Adipose tissue (tissue), 3 donors: Measurements from ENCODE around the gene GRIA1. TPM values are rescaled to one million over a fixed set of nuclear protein-coding genes. Genes with fewer than 3 reads are reported as not detected.

Source experiments
- H3K27ac ChIP-seq: one replicate; pipeline ENCODE4 v1.5.1; 2013; ENCODE audit warnings: low read depth, low read length
- WGBS, 3 donors: extraction: QIAGEN DNeasy Blood & Tissue Kit; methylation state at CpG; one replicate each; pipeline ENCODE4 v1.1.7; 2013; 5-methylcytosine and 5-hydroxymethylcytosine counted together
- polyA plus RNA-seq, 3 donors: library from polyadenylated mRNA; stranded (reverse); fragments of 200-250 nt; gene quantifications; one replicate each; pipeline ENCODE4 v1.2.3, GENCODE V29; 2013
- donor health status: healthy with polysubstance abuse.
- donor health status: Bipolar disorder and iron deficiency.
- donor health status: healthy.

Gene GRIA1
- polyA plus RNA-seq, 3 donors: 0.02 to 0.45 (median 0.18) TPM

DNA sequence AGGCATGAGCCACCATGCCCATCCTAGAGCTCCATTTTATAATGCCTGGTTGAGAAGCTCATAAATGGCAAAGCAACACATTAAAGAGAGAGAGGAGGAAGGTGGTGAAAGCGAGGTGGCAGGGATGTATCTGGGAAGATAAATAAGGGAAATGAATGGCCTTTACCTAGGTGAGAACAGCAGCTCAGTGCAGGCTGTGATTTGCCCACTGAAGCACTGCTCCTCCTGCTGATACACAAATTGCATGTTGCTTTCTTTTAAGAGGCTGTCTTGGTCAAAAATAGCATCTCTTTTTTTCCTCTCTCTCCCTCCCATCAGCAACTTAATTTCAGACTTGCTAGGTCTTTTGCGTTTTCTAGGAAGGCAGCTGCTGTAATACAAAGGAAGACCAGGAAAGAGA, 289.4 kb downstream of the GRIA1 start:
- 41 to 81% (median 80%) methylated on average over 2 of the region's 2 CpGs for WGBS, 3 donors
- H3K27ac ChIP-seq: no peak overlapping the region

DNA sequence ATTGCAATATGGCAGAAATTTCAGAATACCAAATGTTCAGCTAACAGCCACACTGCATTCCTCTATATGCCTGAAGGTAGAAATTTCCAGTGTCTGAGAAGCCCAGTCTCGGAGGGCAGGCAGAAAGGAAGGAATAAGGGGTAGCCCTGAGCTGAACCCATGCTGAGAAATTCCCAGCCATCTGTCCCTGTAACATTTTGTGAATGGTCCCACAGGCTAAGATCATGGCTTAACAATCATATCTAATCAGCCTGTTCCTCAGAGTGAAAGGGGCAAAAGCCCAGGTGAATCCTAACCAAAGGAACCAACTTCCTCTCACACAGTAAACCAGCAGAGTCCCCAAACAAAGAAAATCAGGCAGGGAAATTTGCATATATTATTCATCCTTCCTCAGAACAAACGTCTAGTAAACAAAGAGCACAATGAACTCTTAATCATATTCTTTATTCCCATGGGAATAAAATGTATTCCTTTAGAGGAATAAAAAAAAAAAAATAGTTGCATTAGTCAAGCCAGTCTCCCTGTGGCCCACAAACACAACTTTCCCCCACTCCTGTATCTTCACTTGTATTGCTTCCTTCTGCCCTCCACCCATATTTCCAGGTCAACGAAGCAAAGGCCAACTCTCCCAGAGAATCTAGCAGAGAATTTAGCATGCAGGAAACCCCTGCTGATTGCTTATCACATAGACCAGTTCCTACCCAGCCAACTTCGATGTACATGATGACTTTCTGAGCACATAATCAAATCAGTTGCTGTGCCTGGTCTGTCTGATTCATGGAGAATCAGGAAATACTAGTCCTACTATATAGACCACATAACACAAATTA, 290.6 kb downstream of the GRIA1 start:
- H3K27ac ChIP-seq: no peak overlapping the region
- WGBS, 3 donors: 18 to 47% (median 25%) methylated on average over 4 of the region's 4 CpGs

DNA sequence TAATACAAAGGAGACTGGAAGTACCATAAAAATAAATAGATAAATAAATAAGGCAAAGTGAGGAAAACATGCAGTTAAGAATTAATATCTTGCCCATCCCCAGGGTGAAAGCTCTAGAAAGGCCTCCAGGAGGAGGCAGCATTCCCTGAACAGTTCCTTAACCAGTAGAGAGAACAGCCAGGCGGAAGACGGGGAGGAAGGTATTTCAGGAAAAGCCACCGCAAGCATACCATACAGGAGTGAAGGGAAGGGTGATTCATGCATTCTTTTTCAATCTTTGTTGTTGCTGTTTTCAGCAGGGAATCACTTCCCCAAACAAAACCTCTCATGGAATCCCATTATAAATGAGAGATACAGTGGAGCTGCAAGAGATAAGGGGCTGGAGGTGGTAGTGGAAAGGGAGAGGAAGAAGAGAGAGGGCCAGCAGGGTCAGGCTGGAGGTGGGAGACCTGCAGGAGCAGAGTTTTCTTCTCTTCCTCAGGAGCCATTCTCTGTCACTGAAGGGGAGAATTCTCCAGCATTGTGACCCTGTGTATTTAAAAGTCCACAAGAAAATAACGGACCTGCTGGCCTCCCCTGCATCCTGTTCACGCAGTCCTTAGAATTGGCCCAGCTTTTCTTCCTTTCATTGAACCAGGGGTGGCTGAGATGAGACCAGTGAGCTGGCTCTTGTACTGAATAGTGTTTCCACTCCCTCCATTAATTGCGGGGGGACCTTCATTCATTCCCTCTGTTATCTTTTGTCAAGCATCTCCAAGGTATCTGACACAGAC, 292.3 kb downstream of the GRIA1 start:
- no peak overlapping the region for H3K27ac ChIP-seq
- WGBS, 3 donors: 40 to 77% (median 75%) methylated on average over 6 of the region's 6 CpGs

DNA sequence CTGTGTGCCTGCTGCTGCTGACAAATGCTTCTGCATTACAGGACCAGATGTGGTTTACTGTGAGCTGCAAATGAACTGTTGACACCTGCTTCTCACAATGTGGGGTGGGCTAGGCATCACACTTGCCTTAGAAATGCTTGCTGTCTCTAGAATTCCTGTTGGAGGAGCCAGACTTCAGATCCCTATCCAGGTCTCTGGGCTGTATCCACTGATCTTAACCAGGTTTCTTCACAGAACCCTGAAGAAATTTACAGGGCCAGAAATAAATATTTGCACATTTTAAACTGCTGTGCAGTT, 292.8 kb downstream of the GRIA1 start:
- H3K27ac ChIP-seq: no peak overlapping the region

DNA sequence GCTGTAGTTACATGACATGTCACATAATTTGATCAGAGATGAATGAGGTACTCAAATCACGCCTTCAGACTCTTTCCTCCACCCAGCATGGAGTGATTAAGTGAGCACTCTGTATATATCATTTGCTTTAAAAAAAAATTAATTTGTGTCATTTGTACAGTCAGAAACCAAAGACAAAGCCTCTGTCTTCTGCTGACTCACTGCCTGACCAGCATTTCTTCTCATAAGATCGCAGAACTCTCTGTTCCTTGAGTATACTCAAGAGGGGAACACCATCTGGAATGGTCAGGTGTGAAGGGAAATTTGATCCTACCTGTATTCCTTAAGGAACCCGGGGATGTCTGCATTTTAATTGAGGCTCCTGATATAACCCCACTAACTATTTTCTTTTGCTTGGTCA, 293.8 kb downstream of the GRIA1 start:
- H3K27ac ChIP-seq: no peak overlapping the region
- WGBS, 3 donors: 60 to 87% (median 85%) methylated on average over 3 of the region's 3 CpGs

DNA sequence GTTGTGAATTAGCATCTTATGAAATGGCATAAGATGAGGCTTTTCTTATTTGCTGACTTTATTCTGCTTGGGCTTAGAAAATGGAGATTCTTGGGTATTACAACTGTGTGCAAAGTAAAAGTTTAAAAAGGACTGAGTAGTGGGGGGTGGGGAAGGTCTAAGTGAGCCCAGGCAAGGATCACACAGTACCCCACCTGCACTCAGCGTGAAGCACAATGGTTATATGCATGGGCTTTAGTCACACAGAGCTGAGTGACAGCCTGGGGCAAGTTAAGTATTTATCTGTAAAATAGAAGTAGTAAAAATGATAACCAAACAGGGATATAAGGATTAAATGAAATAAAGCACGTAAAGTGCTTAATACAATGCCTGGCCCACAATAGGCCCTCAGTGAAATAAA, 300.9 kb downstream of the GRIA1 start:
- WGBS, 3 donors: 68 to 95% (median 87%) methylated on average over 2 of the region's 2 CpGs
- H3K27ac ChIP-seq: no peak overlapping the region

DNA sequence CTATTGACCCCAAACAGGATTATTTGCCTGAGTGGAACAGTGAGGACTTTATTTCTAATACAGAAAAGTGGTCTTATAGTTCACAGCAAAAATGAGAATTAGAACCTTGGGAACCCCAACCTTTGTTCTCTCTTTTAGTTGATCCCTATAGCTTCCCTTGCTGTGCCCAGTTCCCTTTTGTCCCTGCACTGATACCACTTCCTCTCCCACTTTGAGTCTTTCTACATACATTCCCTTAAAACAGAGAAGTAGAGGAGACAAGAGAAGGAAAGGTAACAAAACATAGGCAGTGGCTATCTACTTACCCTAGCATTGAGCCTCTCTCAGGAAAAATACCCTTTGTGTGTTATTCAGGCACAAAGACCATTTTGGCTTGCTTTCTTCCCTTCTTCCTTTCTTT, 301.8 kb downstream of the GRIA1 start:
- H3K27ac ChIP-seq: no peak overlapping the region

DNA sequence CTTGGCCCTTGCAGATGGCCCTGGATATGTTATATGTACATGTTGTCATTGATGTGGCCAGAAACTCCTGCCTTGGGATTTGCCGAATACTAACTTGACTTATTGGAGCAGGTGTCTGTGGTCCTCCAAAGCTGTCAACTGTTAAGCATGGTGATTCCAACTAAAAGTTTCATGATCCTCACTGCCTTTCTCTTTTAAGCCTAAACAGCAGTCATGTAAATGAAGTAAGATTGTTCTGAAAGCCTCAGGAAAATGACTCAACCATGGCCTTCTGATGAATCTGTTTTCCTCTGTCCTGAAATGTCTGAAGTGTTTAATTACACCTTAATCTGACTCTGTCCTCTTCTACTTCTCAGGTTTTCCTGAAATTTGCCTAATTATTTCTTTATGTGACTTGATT, 303.2 kb downstream of the GRIA1 start:
- H3K27ac ChIP-seq: no peak overlapping the region
- 89 to 97% (median 96%) methylated on average over 1 of the region's 1 CpG for WGBS, 3 donors

DNA sequence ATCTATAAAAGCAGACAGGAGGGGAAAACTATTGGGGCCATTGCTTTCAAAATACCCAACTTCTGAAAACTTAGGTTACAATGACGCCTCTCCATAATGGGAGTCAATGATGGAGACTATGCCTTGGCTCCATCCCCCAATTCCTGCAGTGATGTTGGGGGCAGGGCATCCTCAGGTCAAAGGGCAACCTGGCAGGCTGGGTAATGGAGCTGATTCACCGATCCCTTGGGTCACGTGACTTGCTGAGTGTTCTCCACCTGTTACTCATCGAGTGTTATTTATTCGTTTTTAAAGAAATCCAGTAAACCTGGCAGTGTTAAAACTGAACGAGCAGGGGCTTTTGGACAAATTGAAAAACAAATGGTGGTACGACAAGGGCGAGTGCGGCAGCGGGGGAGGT, 303.9 kb downstream of the GRIA1 start:
- WGBS, 3 donors: 77 to 90% (median 88%) methylated on average over 10 of the region's 10 CpGs

DNA sequence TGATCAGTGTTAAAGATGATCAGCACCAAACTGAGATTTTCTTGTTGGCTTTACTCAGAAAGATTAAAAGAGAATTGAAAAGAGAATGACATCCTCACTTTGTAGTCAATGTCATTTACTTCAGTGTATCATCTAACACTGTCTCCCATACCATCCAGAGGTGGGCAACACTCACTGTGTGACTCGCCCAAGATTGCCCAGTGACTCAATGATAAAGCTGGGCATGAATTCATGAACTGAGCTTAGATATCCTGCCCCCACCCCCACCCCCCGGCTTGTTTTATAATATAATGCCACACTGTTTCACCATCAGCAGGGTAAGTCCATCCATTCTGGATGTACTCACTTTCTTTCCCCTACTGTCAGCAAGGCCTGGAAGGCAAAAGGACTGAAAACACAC, 306.1 kb downstream of the GRIA1 start:
- no peak overlapping the region for H3K27ac ChIP-seq
- WGBS, 3 donors: 76 to 90% (median 88%) methylated on average over 2 of the region's 2 CpGs

More for the DNA sequence above, 303.9 kb downstream of the GRIA1 start:
- no peak overlapping the region for H3K27ac ChIP-seq

DNA sequence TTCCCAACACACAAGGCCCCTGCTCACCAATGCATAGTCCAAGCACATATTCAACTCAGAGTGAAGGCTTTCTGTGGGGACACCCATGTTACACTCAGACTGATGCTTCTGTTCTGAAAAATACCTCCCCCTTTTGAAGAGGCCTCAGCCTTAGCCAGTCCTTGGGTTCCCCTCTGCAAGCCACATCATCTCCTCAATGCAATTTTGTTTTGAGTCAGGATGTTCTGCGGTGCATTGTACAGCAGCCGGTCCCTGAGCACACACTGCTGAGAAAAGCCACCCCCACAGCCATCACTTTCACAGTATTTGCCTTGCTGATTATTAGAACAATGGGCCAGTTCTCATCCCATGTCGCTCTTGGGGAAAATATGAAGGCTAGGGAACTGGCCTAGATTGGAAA, 307.0 kb downstream of the GRIA1 start:
- WGBS, 3 donors: 69 to 92% (median 76%) methylated on average over 3 of the region's 3 CpGs
- no peak overlapping the region for H3K27ac ChIP-seq

DNA sequence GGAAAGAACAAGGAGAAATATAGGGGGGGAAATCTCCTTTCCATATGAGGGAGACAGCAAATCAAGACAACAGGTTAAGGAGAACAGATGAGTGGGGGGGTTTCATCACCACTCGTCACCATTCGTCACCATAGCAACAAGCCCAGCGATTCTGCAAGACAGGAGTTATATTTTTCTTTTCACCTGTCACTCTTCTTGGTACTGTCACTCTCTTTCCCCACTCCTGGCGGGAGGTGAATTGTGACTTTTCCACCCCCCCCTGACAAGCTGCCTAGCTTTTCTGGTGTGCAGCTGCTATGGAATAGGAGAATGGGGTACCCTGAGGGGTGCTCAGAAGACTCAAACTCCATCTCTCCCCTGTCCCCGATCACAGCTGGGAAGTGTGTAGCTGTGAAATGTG, 308.4 kb downstream of the GRIA1 start:
- no peak overlapping the region for H3K27ac ChIP-seq
- 75 to 86% (median 85%) methylated on average over 5 of the region's 5 CpGs for WGBS, 3 donors

DNA sequence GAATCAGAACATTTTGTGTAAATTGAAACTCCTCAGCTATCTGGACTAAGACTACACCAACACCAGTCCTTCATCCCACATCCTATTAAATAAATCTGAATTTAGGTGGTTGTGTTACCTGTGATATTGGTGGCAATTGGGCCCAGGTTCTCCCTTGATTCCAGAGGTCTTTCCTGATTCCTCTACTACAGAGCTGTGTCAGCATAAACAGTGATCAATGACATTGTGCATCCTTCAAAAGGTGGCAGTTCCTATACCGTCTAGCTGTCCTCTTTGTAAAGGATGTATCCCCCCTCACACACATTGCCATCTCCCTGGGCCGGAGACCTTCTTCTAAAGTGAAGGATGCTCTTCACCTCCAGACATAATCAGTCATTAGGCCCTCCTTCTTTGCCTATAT, 309.0 kb downstream of the GRIA1 start:
- H3K27ac ChIP-seq: no peak overlapping the region
- 76 to 86% (median 78%) methylated on average over 2 of the region's 2 CpGs for WGBS, 3 donors

DNA sequence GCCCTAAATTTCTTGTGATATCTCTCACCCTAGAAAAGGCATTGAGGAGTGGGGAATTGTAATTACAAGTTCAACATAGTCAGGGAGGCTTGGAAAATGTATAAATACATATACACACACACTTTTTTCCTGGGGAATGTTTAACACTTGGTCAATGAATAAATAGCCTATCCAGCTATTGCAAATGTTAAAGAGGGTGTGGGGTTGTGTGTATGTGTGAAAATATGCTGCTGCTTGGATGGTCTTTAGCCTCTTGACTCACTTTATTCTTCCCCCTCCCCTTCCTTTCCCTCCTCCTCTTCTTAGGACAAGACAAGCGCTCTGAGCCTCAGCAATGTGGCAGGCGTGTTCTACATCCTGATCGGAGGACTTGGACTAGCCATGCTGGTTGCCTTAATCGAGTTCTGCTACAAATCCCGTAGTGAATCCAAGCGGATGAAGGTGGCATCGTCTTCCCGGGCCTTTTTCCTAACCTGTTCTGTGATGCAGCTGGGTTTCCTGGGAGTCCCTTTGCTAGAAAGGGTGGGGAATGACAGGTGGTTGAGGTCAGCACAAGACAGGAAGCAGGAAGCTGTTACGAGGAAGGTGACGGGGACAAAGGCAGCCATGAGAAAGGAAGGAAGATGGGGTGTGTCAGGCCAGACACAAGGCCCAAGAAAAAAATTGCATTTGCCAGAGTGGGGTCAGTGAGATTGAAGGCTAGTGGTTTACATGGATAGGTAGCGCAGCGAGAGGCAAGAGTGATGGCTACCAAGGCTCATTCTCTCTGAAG, 311.8 kb downstream of the GRIA1 start:
- WGBS, 3 donors: 79 to 84% (median 81%) methylated on average over 12 of the region's 12 CpGs
- no peak overlapping the region for H3K27ac ChIP-seq

DNA sequence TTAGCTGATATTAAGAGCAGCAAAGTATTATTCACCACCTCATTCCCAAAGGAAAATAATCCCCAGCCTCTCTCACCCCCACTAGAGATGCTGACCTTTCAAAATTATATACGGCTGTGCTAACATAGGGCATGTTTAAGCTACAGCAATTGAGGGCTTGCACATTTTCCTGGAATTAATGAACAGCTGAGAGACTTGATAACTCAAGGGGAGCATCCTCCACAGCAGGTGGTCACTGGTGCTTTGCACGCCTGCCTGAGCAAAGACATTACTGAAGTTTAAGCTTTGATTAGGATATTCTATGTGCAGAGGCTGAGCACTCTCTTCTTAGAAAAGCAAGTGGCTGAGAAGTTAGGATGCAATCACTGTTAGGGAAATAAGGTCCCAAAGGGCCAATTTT, 317.3 kb downstream of the GRIA1 start:
- no peak overlapping the region for H3K27ac ChIP-seq
- WGBS, 3 donors: 60 to 64% (median 63%) methylated on average over 2 of the region's 2 CpGs

DNA sequence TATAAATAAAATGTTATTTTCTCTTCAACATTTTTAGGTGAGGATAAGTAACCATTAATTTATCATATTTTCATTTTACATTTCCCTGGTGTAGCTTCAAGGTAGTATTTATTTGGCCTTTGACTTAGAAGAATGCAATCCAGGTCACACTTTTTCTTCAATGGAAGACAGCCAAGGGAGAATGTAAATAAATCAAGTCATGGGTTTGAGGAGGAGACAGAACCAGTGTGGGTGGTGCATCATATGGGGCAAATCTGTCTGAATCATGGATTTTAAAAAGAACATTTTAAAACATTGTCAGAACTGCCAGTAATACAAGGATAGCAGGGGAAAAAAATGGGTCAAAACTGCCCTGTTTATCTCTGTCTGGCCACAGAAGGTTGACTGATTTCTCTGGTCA, 318.7 kb downstream of the GRIA1 start:
- no peak overlapping the region for H3K27ac ChIP-seq

DNA sequence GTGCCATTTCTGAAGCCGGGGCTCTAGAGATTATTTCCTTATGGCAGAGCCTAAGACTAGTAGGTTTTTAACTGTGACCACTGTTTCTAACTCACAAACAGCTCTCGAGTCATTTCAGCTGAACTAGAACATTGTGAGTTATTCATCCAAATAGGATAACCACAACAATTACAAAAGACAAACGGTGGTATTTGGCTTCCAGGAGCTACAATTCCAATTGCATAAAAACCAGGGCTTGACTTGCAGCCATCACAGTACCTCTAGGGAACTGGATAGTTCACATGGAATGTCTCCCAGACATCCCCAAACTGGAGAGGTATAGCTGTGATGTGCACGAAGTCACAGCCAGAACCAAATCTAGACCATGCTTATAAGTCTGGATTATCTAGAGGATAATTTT, 323.4 kb downstream of the GRIA1 start:
- WGBS, 3 donors: 60 to 75% (median 63%) methylated on average over 4 of the region's 4 CpGs

DNA sequence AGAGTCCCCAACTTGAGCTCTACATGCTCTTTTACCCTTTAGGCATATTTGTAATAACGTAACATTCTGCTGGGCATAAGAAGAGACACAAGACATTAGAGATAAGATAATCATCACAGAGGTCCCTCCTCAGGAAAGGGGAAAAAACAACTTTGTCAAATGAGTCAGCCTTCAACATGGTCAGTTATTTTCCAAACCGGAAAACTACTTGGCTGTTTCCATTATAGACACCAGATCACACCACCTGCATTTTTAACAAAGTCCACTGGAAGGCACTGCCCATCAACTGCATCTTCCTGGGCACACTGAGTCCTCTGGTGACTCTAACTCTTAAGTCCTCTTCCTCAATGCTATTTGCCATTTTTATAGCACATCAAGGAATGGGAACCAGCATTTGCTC, 326.4 kb downstream of the GRIA1 start:
- H3K27ac ChIP-seq: no peak overlapping the region
- WGBS, 3 donors: 74 to 76% (median 74%) methylated on average over 2 of the region's 2 CpGs

More for the DNA sequence above, 323.4 kb downstream of the GRIA1 start:
- H3K27ac ChIP-seq: no peak overlapping the region

DNA sequence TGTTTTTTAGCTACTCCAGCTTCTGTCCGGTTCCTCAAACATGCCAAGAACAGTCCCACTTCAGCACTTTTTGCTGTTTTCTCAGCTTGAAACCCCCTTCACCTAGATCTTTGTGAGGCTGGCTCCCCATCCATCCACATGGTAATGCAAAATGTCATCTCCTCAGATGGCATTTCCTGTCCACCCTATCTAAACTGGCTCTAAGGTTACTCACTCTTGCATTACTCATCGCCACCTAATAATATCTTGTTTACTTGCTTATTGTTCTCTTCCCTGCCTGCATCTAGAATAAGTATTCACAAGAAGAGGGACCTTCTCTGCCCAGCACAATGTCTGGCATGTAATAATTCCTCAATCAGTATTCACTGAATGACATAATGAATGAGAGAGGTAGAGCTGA, 328.2 kb downstream of the GRIA1 start:
- WGBS, 3 donors: 80 to 89% (median 89%) methylated on average over 2 of the region's 2 CpGs
- no peak overlapping the region for H3K27ac ChIP-seq
